ENCODE data around the gene USP32.
"Not testable (repeated sequence)": the region's sequence is repeated elsewhere in the genome, so short reads cannot be mapped to it uniquely, and the experiment has no call there.

USP32 gene

GRCh38 chr17:60333628-60334031 is 58.3 kb downstream of the USP32 start:
- no peak for DNase-seq (ENCODE audit: low read depth)

GRCh38 chr17:60333072-60333471 is 58.9 kb downstream of the USP32 start:
- DNase-seq (ENCODE audit: low read depth) = not testable (repeated sequence)

- no peak for DNase-seq (ENCODE audit: low read depth)
Measured at GRCh38 chr17:60332574-60332973, 59.4 kb downstream of the USP32 start.

- no peak for DNase-seq (ENCODE audit: low read depth)
Measured at GRCh38 chr17:60330731-60331130, 61.2 kb downstream of the USP32 start.

DNA sequence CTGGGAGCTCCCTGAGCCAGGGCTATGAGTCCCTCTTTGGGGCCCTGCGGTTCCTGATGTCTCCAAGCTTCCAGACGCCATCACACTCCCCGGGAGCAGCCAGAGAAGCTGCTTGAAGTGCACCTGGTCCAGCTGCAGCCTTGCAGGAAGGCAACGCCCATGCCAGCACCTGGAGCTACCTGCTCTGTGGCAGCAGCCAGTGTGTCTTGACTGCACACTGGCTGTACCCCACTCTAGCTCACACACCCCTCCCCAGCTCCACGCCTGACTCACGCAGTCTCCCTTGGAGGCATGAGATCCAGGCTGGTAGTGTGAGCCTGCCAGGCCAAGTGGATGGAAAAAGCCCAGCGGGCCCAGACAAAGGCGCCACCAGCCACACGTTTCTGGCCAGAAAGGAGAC is 63.3 kb downstream of the USP32 start:
- no peak for DNase-seq (ENCODE audit: low read depth)

GRCh38 chr17:60327901-60328273 is 64.0 kb downstream of the USP32 start:
- no peak for DNase-seq (ENCODE audit: low read depth)

DNA sequence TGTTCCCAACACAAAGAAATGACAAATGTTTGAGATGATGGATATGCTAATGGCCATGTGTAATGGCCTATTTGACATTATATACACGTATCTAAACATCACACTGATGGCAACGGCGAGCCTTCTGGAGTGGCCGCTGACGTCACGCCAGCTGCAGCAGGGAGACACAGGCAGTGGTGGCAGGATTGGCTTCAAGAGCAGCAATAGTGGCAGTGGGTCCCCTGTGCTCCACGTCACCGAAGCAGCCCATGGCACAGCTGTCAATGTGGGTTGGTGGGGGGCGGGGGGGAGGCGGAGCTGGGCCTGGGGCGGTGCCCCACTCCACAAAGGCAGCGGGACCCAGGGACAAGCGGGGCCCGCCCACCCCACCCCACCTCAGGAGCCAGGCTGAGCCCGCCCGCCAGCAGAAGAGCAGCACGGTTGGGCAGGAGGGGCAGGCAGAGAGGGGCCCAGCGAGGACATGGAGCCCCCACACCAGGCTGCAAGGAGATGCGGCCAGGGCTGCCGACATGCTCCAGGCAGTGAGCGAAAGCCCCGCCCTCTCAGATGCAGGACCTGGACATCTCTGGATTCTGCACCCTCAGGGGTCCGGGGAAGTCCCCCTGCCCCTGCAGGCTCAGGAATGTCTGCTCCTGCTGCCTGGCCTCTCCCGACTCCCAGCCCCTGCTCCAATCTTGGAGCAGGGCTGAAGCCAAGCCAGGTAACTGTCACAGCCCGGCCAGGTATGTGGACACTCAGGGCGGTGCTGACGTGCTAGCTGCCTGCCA is 64.6 kb downstream of the USP32 start:
- no peak for DNase-seq (ENCODE audit: low read depth)

GRCh38 chr17:60326702-60327101 is 65.2 kb downstream of the USP32 start:
- DNase-seq (ENCODE audit: low read depth) = no peak

DNA sequence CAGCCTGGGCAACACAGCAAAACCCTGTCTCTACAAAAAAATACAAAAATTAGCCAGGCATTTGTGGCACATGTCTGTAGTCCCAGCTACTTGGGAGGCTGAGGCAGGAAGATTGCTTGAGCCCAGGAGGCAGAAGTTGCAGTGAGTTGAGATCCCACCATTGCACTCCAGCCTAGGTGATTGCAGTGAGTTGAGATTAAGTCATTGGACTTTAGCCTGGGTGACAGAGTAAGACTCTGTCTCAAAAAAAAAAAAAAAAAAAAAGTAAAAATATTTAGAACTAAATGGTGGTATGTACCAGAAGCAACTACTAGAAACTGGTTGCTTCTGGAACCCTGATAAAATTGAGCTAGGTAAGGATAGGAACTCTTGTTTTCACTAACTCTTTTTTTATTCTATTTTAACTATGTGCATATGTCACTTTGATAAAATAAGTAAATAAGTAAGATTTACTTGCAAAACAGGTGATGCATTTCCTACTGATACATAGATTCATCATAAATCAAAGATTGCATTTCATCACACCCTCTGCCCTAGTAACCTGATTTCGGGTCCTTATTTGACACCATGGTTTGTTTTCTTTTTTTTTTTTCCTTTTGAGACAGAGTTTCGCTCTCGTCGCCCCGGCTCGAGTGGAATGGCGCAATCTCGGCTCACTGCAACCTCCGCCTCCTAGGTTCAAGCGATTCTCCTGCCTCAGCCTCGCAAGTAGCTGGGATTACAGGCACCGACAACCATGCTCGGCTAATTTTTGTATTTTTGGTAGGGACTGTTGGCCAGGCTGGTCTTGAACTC is 66.0 kb downstream of the USP32 start:
- no peak for DNase-seq (ENCODE audit: low read depth)

- no peak for DNase-seq (ENCODE audit: low read depth)
Measured at GRCh38 chr17:60323754-60324153, 68.2 kb downstream of the USP32 start.

DNA sequence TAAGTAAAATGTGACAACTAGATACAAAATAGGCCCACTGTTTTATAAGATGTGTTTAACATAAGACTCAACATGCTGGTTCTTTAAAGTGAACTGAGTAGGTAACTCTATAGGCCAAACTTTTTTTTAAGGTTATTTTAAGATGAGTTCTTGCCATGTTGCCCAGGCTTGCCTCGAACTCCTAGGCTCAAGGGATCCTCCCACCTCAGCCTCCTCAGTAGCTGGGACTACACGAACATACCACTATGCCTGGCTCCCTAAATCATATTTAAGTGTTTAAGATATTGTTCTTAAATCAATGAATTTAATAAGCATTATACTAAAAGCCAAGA is 69.9 kb downstream of the USP32 start:
- no peak for DNase-seq (ENCODE audit: low read depth)

- DNase-seq (ENCODE audit: low read depth) = no peak
Measured at GRCh38 chr17:60321336-60322055, 70.4 kb downstream of the USP32 start.

DNA sequence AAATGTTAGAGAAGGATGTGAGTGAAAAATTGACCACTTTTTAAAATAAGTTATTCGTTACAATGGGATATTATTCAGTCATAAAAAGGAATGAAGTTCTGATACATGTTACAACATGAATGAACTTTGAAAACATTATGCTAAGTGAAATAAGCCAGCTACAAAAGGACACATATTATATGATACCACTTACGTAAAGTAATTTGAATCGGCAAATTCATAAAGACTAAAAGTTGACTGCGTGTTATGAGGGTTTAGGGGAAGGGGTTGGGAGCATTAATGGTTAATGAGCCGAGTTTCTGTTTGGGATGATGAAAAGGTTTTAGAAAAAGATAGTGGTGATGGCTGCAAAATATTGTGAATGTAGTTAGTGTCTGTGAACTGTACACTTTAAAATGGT is 73.1 kb downstream of the USP32 start:
- no peak for DNase-seq (ENCODE audit: low read depth)

DNA sequence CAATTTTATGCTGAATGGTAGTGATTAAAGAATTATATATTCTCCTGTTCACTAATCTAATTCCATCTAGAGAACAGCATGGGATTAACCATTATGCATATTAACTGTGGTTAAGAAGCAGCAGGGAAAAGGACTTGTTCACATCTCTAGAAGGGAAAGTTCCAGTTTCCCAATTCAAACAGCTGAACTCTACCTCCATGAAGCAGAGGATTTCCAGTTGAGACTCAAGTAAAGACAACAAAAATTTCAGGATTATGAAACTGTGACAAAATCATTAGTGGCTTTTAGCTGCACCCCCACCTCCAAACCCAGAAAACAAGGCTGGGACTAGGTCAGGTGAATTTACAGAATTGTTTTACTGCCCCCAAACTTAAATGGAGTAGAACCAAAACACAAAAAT is 73.6 kb downstream of the USP32 start:
- no peak for DNase-seq (ENCODE audit: low read depth)

DNA sequence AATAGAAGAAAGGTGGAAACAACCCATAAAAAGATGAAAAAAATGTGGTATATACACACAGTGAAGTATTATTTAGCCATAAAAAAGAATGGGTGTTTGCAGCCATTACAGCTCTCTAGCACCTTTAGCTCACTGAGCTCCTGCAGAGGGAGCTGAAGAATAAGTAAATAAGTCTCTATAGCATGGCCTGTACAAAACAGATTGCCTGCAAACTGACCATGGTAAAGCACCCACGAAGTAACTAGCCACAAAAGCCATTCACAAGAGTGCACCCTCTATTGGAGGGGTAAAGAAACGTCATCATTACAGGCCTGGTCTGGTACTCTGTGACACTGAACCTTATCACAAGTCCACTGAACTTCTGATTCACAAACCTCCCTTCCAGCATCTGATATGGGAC is 76.3 kb downstream of the USP32 start:
- DNase-seq (ENCODE audit: low read depth) = no peak

DNA sequence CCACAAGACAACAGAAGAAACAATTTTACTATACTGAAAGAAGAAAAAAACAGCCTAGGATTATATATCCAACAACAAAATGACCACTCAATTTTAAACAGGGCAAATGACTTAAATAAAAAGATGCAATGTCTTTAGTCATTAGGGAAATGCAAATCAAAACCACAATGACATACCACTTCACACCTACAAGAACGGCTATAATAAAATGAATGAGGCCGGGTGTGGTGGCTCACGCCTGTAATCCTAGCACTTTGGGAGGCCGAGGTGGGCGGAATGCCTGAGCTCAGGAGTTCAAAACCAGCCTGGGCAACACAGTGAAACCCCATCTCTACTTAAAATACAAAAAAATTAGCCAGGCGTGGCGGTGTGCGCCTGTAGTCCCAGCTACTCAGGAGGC is 77.0 kb downstream of the USP32 start:
- not testable (repeated sequence) for DNase-seq (ENCODE audit: low read depth)

DNA sequence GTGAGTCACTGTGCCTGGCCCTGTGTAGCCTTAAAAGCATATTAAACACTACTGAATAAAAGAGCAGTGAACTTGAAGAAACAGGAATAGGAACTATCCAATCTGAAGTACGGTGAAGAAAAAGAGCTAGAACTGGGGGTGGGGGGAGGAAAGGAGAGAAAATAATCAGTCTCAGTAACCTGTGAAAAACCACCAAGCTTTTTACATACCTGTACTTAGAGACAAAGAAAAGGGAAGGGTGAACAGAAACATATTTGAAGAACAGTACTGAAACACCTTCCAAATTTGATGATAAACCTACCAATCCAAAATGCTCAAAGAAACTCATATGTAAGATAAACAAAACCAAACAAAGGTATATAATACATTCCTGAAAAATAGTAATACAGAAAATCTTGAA is 77.5 kb downstream of the USP32 start:
- DNase-seq (ENCODE audit: low read depth) = no peak

GRCh38 chr17:60311936-60312335 is 80.0 kb downstream of the USP32 start:
- no peak for DNase-seq (ENCODE audit: low read depth)

DNA sequence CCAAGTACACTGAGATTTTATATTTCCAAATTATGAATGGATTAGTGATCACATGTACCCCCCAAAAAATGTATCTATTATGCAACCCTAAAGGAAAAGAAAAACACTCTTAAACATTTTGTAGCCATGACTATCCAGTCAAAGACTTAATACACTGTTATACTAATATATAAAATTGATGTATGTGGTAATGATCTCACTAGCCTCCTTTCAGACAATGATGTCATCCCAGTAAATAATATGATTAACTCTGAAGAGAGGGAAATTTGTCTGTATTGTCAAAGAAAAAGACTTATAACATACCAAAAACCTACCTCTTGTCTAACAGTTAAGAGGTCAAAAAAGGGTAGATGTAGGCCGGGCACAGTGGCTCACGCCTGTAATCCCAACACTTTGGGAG is 80.7 kb downstream of the USP32 start:
- no peak for DNase-seq (ENCODE audit: low read depth)

DNA sequence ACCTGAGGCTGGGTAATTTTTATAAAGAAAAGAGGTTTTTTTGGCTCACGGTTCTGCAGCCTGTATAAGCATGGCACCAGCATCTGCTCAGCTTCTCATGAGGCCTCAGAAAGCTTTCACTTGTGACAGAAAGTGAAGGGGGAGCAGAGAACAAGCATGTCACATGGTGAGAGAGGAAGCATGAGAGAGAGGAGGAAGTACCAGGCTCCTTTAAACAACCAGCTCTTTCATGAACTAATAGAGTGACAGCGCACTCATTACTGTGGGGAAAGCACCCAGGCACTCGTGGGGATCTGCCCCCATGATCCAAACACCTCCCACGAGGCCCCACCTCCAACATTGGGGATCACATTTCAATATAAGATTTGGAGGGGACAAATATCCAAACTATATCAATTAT is 86.8 kb downstream of the USP32 start:
- DNase-seq (ENCODE audit: low read depth) = no peak

DNA sequence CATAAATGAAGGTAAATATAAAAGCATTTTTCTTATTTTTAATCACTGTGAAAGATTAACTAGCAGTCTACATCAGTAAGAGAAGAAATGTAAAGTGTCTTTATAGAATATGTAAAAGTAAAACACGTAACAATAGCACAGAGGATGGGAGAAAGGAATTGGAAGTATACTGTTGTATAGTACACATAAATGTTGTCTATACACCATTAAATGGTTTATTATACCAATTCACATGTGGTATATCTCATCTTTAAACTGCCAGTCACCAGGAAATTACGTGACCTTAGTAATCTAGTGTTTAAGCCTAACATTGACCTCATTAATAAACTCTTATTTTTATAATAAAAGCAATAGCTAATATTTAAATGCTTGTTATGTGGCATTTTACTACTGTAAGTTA is 87.4 kb downstream of the USP32 start:
- no peak for DNase-seq (ENCODE audit: low read depth)

DNA sequence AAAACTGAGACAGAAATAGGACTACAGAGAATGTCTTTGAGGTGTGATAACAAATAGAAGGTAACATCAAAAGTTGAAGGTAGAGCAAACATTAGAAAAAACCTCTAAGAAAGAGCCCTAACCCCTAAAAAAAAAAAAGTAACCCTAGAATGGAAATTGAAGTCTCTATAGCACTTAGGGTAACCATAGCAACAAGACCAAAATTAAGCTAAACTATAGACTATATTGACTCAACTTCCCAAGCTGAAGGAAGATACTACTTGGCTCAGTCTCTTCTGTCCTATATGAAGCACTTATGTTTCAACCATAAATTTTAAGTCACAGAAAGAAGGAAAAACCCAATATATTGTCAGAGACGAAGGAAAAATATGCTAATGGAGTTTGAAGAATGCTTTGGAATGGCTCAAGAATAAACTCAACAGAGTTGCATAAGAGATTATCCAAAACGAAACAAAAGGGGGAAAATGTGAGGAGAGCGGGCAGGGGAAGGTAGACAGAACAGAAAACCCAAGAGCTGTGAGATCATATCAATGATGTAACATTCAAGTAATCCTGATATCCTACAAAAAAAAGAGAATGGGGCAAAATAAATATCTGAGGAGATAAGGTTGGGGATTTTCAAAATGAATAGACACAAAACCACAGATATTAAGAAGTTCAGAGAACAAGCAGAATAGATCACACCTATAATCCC is 88.4 kb downstream of the USP32 start:
- DNase-seq (ENCODE audit: low read depth) = no peak

GRCh38 chr17:60301649-60302048 is 90.3 kb downstream of the USP32 start:
- DNase-seq (ENCODE audit: low read depth) = no peak

Measured in stimulated activated CD8-positive, alpha-beta memory T cell treated with anti-CD3 and anti-CD28 coated beads, Interleukin-4, amount 100 ng/mL, for 24 hours (primary cell).